ENCODE measurements around the gene DUSP22. TPM values are rescaled to one million over a fixed set of nuclear protein-coding genes. Genes with fewer than 3 reads are reported as not detected.

DUSP22 gene
- polyA plus RNA-seq, 2 of the 4 experiments (the other 2 are of a cell fraction) = 6.2 to 11.3 TPM

GRCh38 chr6:396126-396520, 103.8 kb downstream of the DUSP22 start:
- no peak for ATAC-seq
- no peak for FAIRE-seq
- H3K9me3 ChIP-seq = no peaks in the 10 kb centered on the region
- POLR2A ChIA-PET = no interaction called here
- DNase-seq (ENCODE audit: low read depth in 1 of 2, low spot score in 1 of 2) = no peak
- no peak overlapping the region for H3K4me3 ChIP-seq
- WGBS (ENCODE audit: missing lambda C conversion rate) = 62% methylated on average over 5 of the region's 6 CpGs
- no peak overlapping the region for H3K27ac ChIP-seq
- TF ChIP-seq SREBF2 (IDR thresholded peaks at IDR 0.05) (no peak), CHD2 (IDR thresholded peaks at IDR 0.05; ENCODE audit: low read length, partially characterized antibody) (no peak), GATA3 (IDR thresholded peaks at IDR 0.05; ENCODE audit: borderline replicate concordance) (no peak), REST (IDR thresholded peaks at IDR 0.05) (no peak), ATOH8 (CRISPR knock-in tag; IDR thresholded peaks at IDR 0.05; ENCODE audit: low read depth) (no peak), HEYL (CRISPR knock-in tag; IDR thresholded peaks at IDR 0.05) (no peak), RARB (CRISPR knock-in tag; IDR thresholded peaks at IDR 0.05) (no peak), NFE2L2 (conservative IDR thresholded peaks at IDR 0.05; ENCODE audit: low read length) (no peak), NPAS2 (CRISPR knock-in tag; IDR thresholded peaks at IDR 0.05; ENCODE audit: borderline replicate concordance) (no peak), PHF8 (IDR thresholded peaks at IDR 0.05; ENCODE audit: borderline replicate concordance, low read depth) (no peak)
- H3K4me2 ChIP-seq = no peak overlapping the region
- no peaks in the 10 kb centered on the region for H3K4me1 ChIP-seq
- CTCF ChIA-PET = interaction anchor here (0.6 to 1.5 kb wide), 2 partner anchors 12 to 208 kb away, joined by 3 read pairs; no protein-coding TSS in a partner anchor

- Histone ChIP-seq H3K4me2 (no peak overlapping the region), H3K4me1 (no peaks in the 10 kb centered on the region), H3K9me3 (no peaks in the 10 kb centered on the region), H3K27ac (no peak overlapping the region), H3K4me3 (no peak overlapping the region)
- DNase-seq (ENCODE audit: low read depth in 1 of 2, low spot score in 1 of 2) = no peak
- ATAC-seq = no peak
- WGBS (ENCODE audit: missing lambda C conversion rate) = 58% methylated on average over 12 of the region's 13 CpGs
- ChIA-PET CTCF (interaction anchor here (0.7 to 1.5 kb wide), 3 partner anchors 13 to 209 kb away, joined by 3 to 4 read pairs (median 3); no protein-coding TSS in a partner anchor), POLR2A (no interaction called here)
- FAIRE-seq = no peak
- TF ChIP-seq FOXS1 (CRISPR knock-in tag; IDR thresholded peaks at IDR 0.05) = no peak
- no peak for TF ChIP-seq RCOR1 (IDR thresholded peaks at IDR 0.05; ENCODE audit: low read depth, low read length)
- no peak for TF ChIP-seq POLR2A (IDR thresholded peaks at IDR 0.05; ENCODE audit: low read length)
- TF ChIP-seq NFE2L2 (conservative IDR thresholded peaks at IDR 0.05; ENCODE audit: low read length) = no peak
- no peak for TF ChIP-seq ZFP36 (IDR thresholded peaks at IDR 0.05; ENCODE audit: borderline replicate concordance, partially characterized antibody)
- no peak for TF ChIP-seq PBX3 (IDR thresholded peaks at IDR 0.05)
- no peak for TF ChIP-seq PHF8 (IDR thresholded peaks at IDR 0.05; ENCODE audit: borderline replicate concordance, low read depth)
- TF ChIP-seq BCL3 (IDR thresholded peaks at IDR 0.05) = no peak
- no peak for TF ChIP-seq SMC3 (IDR thresholded peaks at IDR 0.05)
- TF ChIP-seq HOXA7 (CRISPR knock-in tag; IDR thresholded peaks at IDR 0.05) = no peak
- no peak for TF ChIP-seq HOXB5 (CRISPR knock-in tag; IDR thresholded peaks at IDR 0.05)
- TF ChIP-seq KDM1A (IDR thresholded peaks at IDR 0.05; ENCODE audit: low read depth) = no peak
- TF ChIP-seq TP53 (CRISPR knock-in tag; IDR thresholded peaks at IDR 0.05) = no peak
- no peak for TF ChIP-seq CHD4 (IDR thresholded peaks at IDR 0.05; ENCODE audit: borderline replicate concordance)
- TF ChIP-seq JUNB (IDR thresholded peaks at IDR 0.05) = no peak
- TF ChIP-seq MAFK (IDR thresholded peaks at IDR 0.05; ENCODE audit: partially characterized antibody) = no peak
- no peak for TF ChIP-seq TFCP2L1 (CRISPR knock-in tag; IDR thresholded peaks at IDR 0.05)
- TF ChIP-seq HMGXB4 (CRISPR knock-in tag; IDR thresholded peaks at IDR 0.05; ENCODE audit: borderline replicate concordance) = no peak
Measured at GRCh38 chr6:397056-397455, 104.8 kb downstream of the DUSP22 start.
